GM13977 (cell line): Measurements from ENCODE around the gene FTSJ3.
A peak's percentile ranks its signal among the peaks of the same experiment; 100 is the strongest.
"Not testable (repeated sequence)": the region's sequence is repeated elsewhere in the genome, so short reads cannot be mapped to it uniquely, and the experiment has no call there.

Experiments used
- DNase-seq: peaks from one replicate; pipeline ENCODE4 v3.0.0; 2012; ENCODE audit warnings: low spot score
- CTCF ChIP-seq: IDR thresholded peaks from 2 replicates; pipeline ENCODE4 v1.5.1; 2012; ENCODE audit warnings: mild to moderate bottlenecking, control low read depth; ENCODE audit not compliant: insufficient read depth; ENCODE audit errors: extremely low read depth, missing control alignments
- in situ Hi-C: fragments of 300-500 bp; cut with MboI; formaldehyde crosslinking; loops from one replicate; pipeline ENCODE4 v1.12.0; 2022; ENCODE audit warnings: low sequenced_read_pairs, low pct_unique_long_range_greater_than_20kb, mixed read lengths, inconsistent platforms; ENCODE audit not compliant: unreplicated experiment

Gene FTSJ3

GRCh38 chr17:63827002-63827800 lies at the start of gene FTSJ3, which contains the start of gene PSMC5:
Gene FTSJ3 (minus strand): TSS chr17:63827663. CDS start chr17:63826902, 761 bp downstream.
Gene PSMC5 (plus strand): TSS chr17:63827431. CDS start chr17:63827491, 60 bp downstream.
- in situ Hi-C loops = loop anchor here (25.0 kb wide), 1 partner anchor 390 kb away; the partner anchor contains the start of gene CYB561
- peak; percentile 77 for TF ChIP-seq CTCF
- peak; percentile 91 for DNase-seq

- in situ Hi-C loops, DNase-seq: not testable (repeated sequence)
These were observed 47.2 kb upstream of the FTSJ3 start for GRCh38 chr17:63874693-63875092.

GRCh38 chr17:63874061-63874626 lies 46.7 kb upstream of the FTSJ3 start:
- DNase-seq, in situ Hi-C loops: not testable (repeated sequence)

GRCh38 chr17:63873577-63873976 lies 46.1 kb upstream of the FTSJ3 start, which contains the start of gene CSH2:
Gene CSH2 (minus strand): TSS chr17:63873677. CDS start chr17:63873614, 63 bp downstream.
- DNase-seq, in situ Hi-C loops: not testable (repeated sequence)

GRCh38 chr17:63871646-63872365 lies 44.3 kb upstream of the FTSJ3 start:
- DNase-seq, in situ Hi-C loops: not testable (repeated sequence)

GRCh38 chr17:63870292-63870665 lies 42.8 kb upstream of the FTSJ3 start:
- DNase-seq, in situ Hi-C loops: not testable (repeated sequence)

GRCh38 chr17:63869491-63870291 lies 42.2 kb upstream of the FTSJ3 start:
- in situ Hi-C loops, DNase-seq: not testable (repeated sequence)

GRCh38 chr17:63866625-63867024 lies 39.2 kb upstream of the FTSJ3 start:
- in situ Hi-C loops, DNase-seq: not testable (repeated sequence)
- peak; percentile 32 for TF ChIP-seq CTCF

- no peak for DNase-seq
- in situ Hi-C loops = no loop called here
- no peak for TF ChIP-seq CTCF
These were observed 31.8 kb upstream of the FTSJ3 start for GRCh38 chr17:63859257-63859656.

- in situ Hi-C loops, DNase-seq: not testable (repeated sequence)
These were observed 29.0 kb upstream of the FTSJ3 start for GRCh38 chr17:63856425-63856824.
